Mesenchymal stem cell (in vitro differentiated cells and primary cell): Measurements from ENCODE around the gene ZNF644.
"Not testable (repeated sequence)": the region's sequence is repeated elsewhere in the genome, so short reads cannot be mapped to it uniquely, and the experiment has no call there.

ENCODE experiments used
- DNase-seq: peaks from one replicate; pipeline ENCODE4 v3.0.0-alpha.2; 2013
- H2AFZ ChIP-seq: one replicate; pipeline ENCODE4 v1.6.1; 2013; ENCODE audit warnings: low read depth, mild to moderate bottlenecking, control low read depth, inconsistent platforms, low read length, moderate library complexity
- H2AK5ac ChIP-seq: 2 replicates; pipeline ENCODE4 v1.6.1; 2013; ENCODE audit warnings: low read length, moderate library complexity, mild to moderate bottlenecking, inconsistent platforms; ENCODE audit not compliant: severe bottlenecking
- H2BK120ac ChIP-seq: one replicate; pipeline ENCODE4 v1.6.1; 2013; ENCODE audit warnings: low read depth, mild to moderate bottlenecking, inconsistent platforms, low read length, moderate library complexity
- H2BK12ac ChIP-seq, 2 experiments: one replicate each; pipeline ENCODE4 v1.6.1; 2013; ENCODE audit warnings: inconsistent platforms in 2 of 2, low read length in 2 of 2, mild to moderate bottlenecking in 2 of 2, moderate library complexity in 2 of 2, control low read depth in 1 of 2
- H2BK15ac ChIP-seq: one replicate; pipeline ENCODE4 v1.6.1; 2013; ENCODE audit warnings: mild to moderate bottlenecking, low read depth, inconsistent platforms; ENCODE audit not compliant: poor library complexity, severe bottlenecking
- H2BK5ac ChIP-seq: 2 replicates; pipeline ENCODE4 v1.6.1; 2013; ENCODE audit warnings: low read depth, mild to moderate bottlenecking, low read length, control low read depth, inconsistent platforms; ENCODE audit not compliant: poor library complexity, severe bottlenecking
- H3K14ac ChIP-seq, 2 experiments: one replicate each; pipeline ENCODE4 v1.6.1; 2013; ENCODE audit warnings: inconsistent platforms in 2 of 2, low read length in 2 of 2, control low read depth in 1 of 2, mild to moderate bottlenecking in 1 of 2, moderate library complexity in 1 of 2
- H3K18ac ChIP-seq, 2 experiments: one replicate each; pipeline ENCODE4 v1.6.1; 2013; ENCODE audit warnings: inconsistent platforms in 2 of 2, low read length in 2 of 2, control low read depth in 1 of 2, low read depth in 1 of 2, mild to moderate bottlenecking in 1 of 2
- H3K23ac ChIP-seq, 2 experiments: one replicate each; pipeline ENCODE4 v1.6.1; 2013; ENCODE audit warnings: inconsistent platforms in 2 of 2, low read length in 2 of 2, mild to moderate bottlenecking in 2 of 2, moderate library complexity in 2 of 2, control low read depth in 1 of 2
- H3K27ac ChIP-seq: 2 replicates; pipeline ENCODE4 v1.5.1; 2013; ENCODE audit warnings: mild to moderate bottlenecking, moderate library complexity, low read length, control low read depth, inconsistent platforms; ENCODE audit not compliant: poor library complexity, severe bottlenecking
- H3K27me3 ChIP-seq, 2 experiments: 2 replicates each; pipeline versions ENCODE4 v1.6.1 to v1.7.0; 2013; ENCODE audit warnings: low read length in 2 of 2, mild to moderate bottlenecking in 2 of 2, moderate library complexity in 2 of 2, control low read depth in 1 of 2, inconsistent platforms in 1 of 2; ENCODE audit not compliant: control insufficient read depth in 1 of 2, insufficient read depth in 1 of 2
- H3K36me3 ChIP-seq, 2 experiments: 2 replicates each; pipeline versions ENCODE4 v1.6.1 to v1.7.0; 2013; ENCODE audit warnings: low read length in 2 of 2, control low read depth in 1 of 2, inconsistent platforms in 1 of 2, low read depth in 1 of 2, mild to moderate bottlenecking in 1 of 2; ENCODE audit not compliant: insufficient read depth in 2 of 2, control insufficient read depth in 1 of 2
- H3K4ac ChIP-seq, 2 experiments: one replicate each; pipeline ENCODE4 v1.6.1; 2013; ENCODE audit warnings: inconsistent platforms in 2 of 2, low read length in 2 of 2, mild to moderate bottlenecking in 2 of 2, moderate library complexity in 2 of 2, control low read depth in 1 of 2, low read depth in 1 of 2
- H3K4me1 ChIP-seq: 2 replicates; pipeline ENCODE4 v1.6.1; 2013; ENCODE audit warnings: low read depth, low read length, control low read depth; ENCODE audit not compliant: control insufficient read depth, insufficient read depth
- H3K4me2 ChIP-seq: 2 replicates; pipeline ENCODE4 v1.6.1; 2013; ENCODE audit warnings: low read length, mild to moderate bottlenecking, inconsistent platforms; ENCODE audit not compliant: poor library complexity, severe bottlenecking
- H3K4me3 ChIP-seq, 2 experiments: 2 replicates each; pipeline versions ENCODE4 v1.5.1 to v1.7.0; 2013; ENCODE audit warnings: low read length in 2 of 2, mild to moderate bottlenecking in 2 of 2, control low read depth in 1 of 2, low read depth in 1 of 2; ENCODE audit not compliant: insufficient read depth in 1 of 2
- H3K79me1 ChIP-seq: replicated peaks from 2 replicates; pipeline ENCODE4 v1.6.1; 2013; ENCODE audit warnings: mild to moderate bottlenecking, control low read depth, low read length, inconsistent platforms; ENCODE audit not compliant: poor library complexity, severe bottlenecking
- H3K9ac ChIP-seq: 2 replicates; pipeline ENCODE4 v1.7.0; 2013; ENCODE audit warnings: mild to moderate bottlenecking, low read length, moderate library complexity
- H3K9me3 ChIP-seq: 2 replicates; pipeline ENCODE4 v1.7.0; 2013; ENCODE audit warnings: mild to moderate bottlenecking, low read length; ENCODE audit not compliant: control insufficient read depth
- H4K8ac ChIP-seq: one replicate; pipeline ENCODE4 v1.6.1; 2013; ENCODE audit warnings: inconsistent platforms, mild to moderate bottlenecking, low read length, moderate library complexity
- H4K91ac ChIP-seq: one replicate; pipeline ENCODE4 v1.6.1; 2013; ENCODE audit warnings: mild to moderate bottlenecking, low read length, inconsistent platforms
- WGBS: methylation state at CpG from one replicate; pipeline ENCODE4 v1.1.7; 2013; ENCODE audit warnings: mixed read lengths; 5-methylcytosine and 5-hydroxymethylcytosine counted together

ZNF644 gene

DNA sequence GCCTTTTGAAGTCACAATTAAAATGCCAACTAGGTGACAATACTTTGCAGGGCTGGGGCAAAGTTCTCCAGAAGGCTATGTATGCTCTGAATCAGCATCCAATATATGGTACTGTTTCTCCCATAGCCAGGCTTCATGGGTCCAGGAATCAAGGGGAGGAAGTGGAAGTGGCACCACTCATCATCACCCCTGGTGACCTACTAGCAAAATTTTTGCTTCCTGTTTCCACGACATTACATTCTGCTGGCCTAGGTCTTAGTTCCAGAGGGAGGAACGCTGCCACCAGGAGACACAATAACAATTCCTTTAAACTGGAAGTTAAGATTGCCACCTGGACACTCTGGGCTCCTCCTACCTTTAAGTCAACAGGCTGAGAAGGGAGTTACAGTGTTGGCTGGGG is 22.9 kb upstream of the ZNF644 start:
- not testable (repeated sequence) for H2BK120ac ChIP-seq, H3K9ac ChIP-seq, H3K79me1 ChIP-seq, H3K14ac ChIP-seq, DNase-seq, H3K27me3 ChIP-seq, H3K4ac ChIP-seq, H2AK5ac ChIP-seq, H2AFZ ChIP-seq, H3K4me1 ChIP-seq, H3K18ac ChIP-seq, H4K8ac ChIP-seq, H4K91ac ChIP-seq, H2BK5ac ChIP-seq, H3K4me2 ChIP-seq, H2BK15ac ChIP-seq, H3K4me3 ChIP-seq, H3K23ac ChIP-seq, H3K36me3 ChIP-seq, H3K27ac ChIP-seq, H2BK12ac ChIP-seq
- peaks cover 13% of the 10 kb centered on the region for H3K9me3 ChIP-seq
- WGBS: 77% methylated on average over 2 of the region's 2 CpGs

- H3K4me1 ChIP-seq, H2BK120ac ChIP-seq, H3K9ac ChIP-seq, H3K18ac ChIP-seq, H2BK5ac ChIP-seq, DNase-seq, H3K4me2 ChIP-seq, H3K14ac ChIP-seq, H2AFZ ChIP-seq, H3K4ac ChIP-seq, H3K27me3 ChIP-seq, H3K79me1 ChIP-seq, H2BK12ac ChIP-seq, H3K27ac ChIP-seq, H4K8ac ChIP-seq, H2BK15ac ChIP-seq, H4K91ac ChIP-seq, H3K23ac ChIP-seq, H3K36me3 ChIP-seq, H3K4me3 ChIP-seq, H2AK5ac ChIP-seq: not testable (repeated sequence)
- WGBS: 57% methylated on average over 2 of the region's 2 CpGs
- H3K9me3 ChIP-seq: peaks cover 13% of the 10 kb centered on the region
These were observed 20.5 kb upstream of the ZNF644 start for GRCh38 chr1:91042372-91042771.

- H3K4me3 ChIP-seq: no peak overlapping the region
- no peak for DNase-seq
- H3K14ac ChIP-seq: no peak overlapping the region
- no peak overlapping the region for H4K8ac ChIP-seq
- no peak overlapping the region for H2BK120ac ChIP-seq
- no peak overlapping the region for H2AFZ ChIP-seq
- H3K9ac ChIP-seq: no peak overlapping the region
- no peak overlapping the region for H3K4ac ChIP-seq
- no peak overlapping the region for H3K23ac ChIP-seq
- no peak overlapping the region for H3K4me2 ChIP-seq
- no peak overlapping the region for H3K27ac ChIP-seq
- no peak overlapping the region for H2BK15ac ChIP-seq
- peaks cover 13% of the 10 kb centered on the region for H3K9me3 ChIP-seq
- H3K79me1 ChIP-seq: no peaks in the 10 kb centered on the region
- H2BK5ac ChIP-seq: no peak overlapping the region
- WGBS: 94% methylated on average over 4 of the region's 5 CpGs
- H4K91ac ChIP-seq: no peak overlapping the region
- H2BK12ac ChIP-seq: no peak overlapping the region
- no peak overlapping the region for H3K18ac ChIP-seq
- H2AK5ac ChIP-seq: no peak overlapping the region
- H3K36me3 ChIP-seq: no peaks in the 10 kb centered on the region
- H3K27me3 ChIP-seq: no peaks in the 10 kb centered on the region
- no peaks in the 10 kb centered on the region for H3K4me1 ChIP-seq
These were observed 16.7 kb upstream of the ZNF644 start for GRCh38 chr1:91038582-91038981.

GRCh38 chr1:91036894-91037829 is 15.3 kb upstream of the ZNF644 start:
- no peak overlapping the region for H2BK12ac ChIP-seq
- H2BK15ac ChIP-seq: no peak overlapping the region
- no peak overlapping the region for H2BK120ac ChIP-seq
- no peaks in the 10 kb centered on the region for H3K27me3 ChIP-seq
- H3K4me3 ChIP-seq: no peak overlapping the region
- H2BK5ac ChIP-seq: no peak overlapping the region
- no peak overlapping the region for H3K4me2 ChIP-seq
- H3K79me1 ChIP-seq: no peaks in the 10 kb centered on the region
- H3K4me1 ChIP-seq: no peaks in the 10 kb centered on the region
- no peak overlapping the region for H3K27ac ChIP-seq
- WGBS: 80% methylated on average over 1 of the region's 4 CpGs
- H4K91ac ChIP-seq: no peak overlapping the region
- H3K9ac ChIP-seq: no peak overlapping the region
- no peak overlapping the region for H2AK5ac ChIP-seq
- no peak overlapping the region for H3K4ac ChIP-seq
- H3K9me3 ChIP-seq: peaks cover 10% of the 10 kb centered on the region
- no peak overlapping the region for H3K14ac ChIP-seq
- H3K18ac ChIP-seq: no peak overlapping the region
- no peak overlapping the region for H2AFZ ChIP-seq
- no peak overlapping the region for H3K23ac ChIP-seq
- H4K8ac ChIP-seq: no peak overlapping the region
- no peak for DNase-seq
- no peaks in the 10 kb centered on the region for H3K36me3 ChIP-seq
